Vagina (tissue), 2 donors: ENCODE data around the gene SLC39A2. TPM values are rescaled to one million over a fixed set of nuclear protein-coding genes. Genes with fewer than 3 reads are reported as not detected.

Experiments
- DNase-seq, 2 donors: peaks; one replicate each; pipeline ENCODE4 v3.0.0-alpha.2; 2017; ENCODE audit errors: extremely low spot score in 2 of 2
- H3K27ac ChIP-seq: fragments of 200-600 bp; sonication (generic); one replicate; pipeline ENCODE4 v1.5.1; 2019
- H3K27me3 ChIP-seq: fragments of 200-600 bp; sonication (generic); one replicate; pipeline ENCODE4 v1.5.1; 2019
- H3K36me3 ChIP-seq, 2 donors: fragments of 200-600 bp; sonication (generic); one replicate each; pipeline ENCODE4 v1.5.1; 2017 to 2019
- H3K4me1 ChIP-seq: fragments of 200-600 bp; sonication (generic); one replicate; pipeline ENCODE4 v1.5.1; 2019
- H3K4me3 ChIP-seq, 2 donors: fragments of 200-600 bp; sonication (generic); 1 replicate in 1 of 2; 2 replicates in 1 of 2; pipeline ENCODE4 v1.5.1; 2016 to 2019
- H3K9me3 ChIP-seq: fragments of 200-600 bp; sonication (generic); one replicate; pipeline ENCODE4 v1.5.1; 2019
- POLR2A ChIP-seq, 2 donors: fragments of 450-650 bp; IDR thresholded peaks; one replicate each; pipeline ENCODE4 v1.6.1; 2017; ENCODE audit warnings: antibody characterized with exemption in 2 of 2, mild to moderate bottlenecking in 2 of 2, moderate library complexity in 2 of 2
- POLR2AphosphoS5 ChIP-seq, 2 donors: sonication (generic); formaldehyde crosslinking; IDR thresholded peaks; one replicate each; pipeline ENCODE4 v1.9.0; 2017; ENCODE audit warnings: antibody characterized with exemption in 2 of 2, mild to moderate bottlenecking in 2 of 2, low read depth in 1 of 2; ENCODE audit not compliant: insufficient read depth in 1 of 2
- intact Hi-C: fragments of 100-400 bp; cut with DNase I; formaldehyde crosslinking; loops from one replicate; pipeline ENCODE4 v1.15.1; 2023
- total RNA-seq: library from RNA; depleted of rRNA; stranded (reverse); fragments of >200 nt; gene quantifications from one replicate; pipeline ENCODE4 v1.2.3, GENCODE V29; 2016
- TF ChIP-seq, protein P1 (sequence below), 3 experiments: fragments of 450-650 bp in 2 of 3; fragments of 200-600 bp in 1 of 3; sonication (generic) in 1 of 3; IDR thresholded peaks; one replicate each; pipeline ENCODE4 v1.5.1; 2017 to 2019; ENCODE audit warnings: antibody characterized with exemption in 3 of 3, mild to moderate bottlenecking in 2 of 3, moderate library complexity in 2 of 3

The SLC39A2 gene
- total RNA-seq, 1 donor from 2014 or later, result 5.4 TPM

GRCh38 chr14:20970647-20970982 lies 28.5 kb upstream of the SLC39A2 start:
- TF ChIP-seq POLR2AphosphoS5 (IDR thresholded peaks at IDR 0.05; ENCODE audit: insufficient read depth in 1 of 2, low read depth in 1 of 2) (no peak), POLR2A (IDR thresholded peaks at IDR 0.05) (no peak)
- TF ChIP-seq, protein P1, sequence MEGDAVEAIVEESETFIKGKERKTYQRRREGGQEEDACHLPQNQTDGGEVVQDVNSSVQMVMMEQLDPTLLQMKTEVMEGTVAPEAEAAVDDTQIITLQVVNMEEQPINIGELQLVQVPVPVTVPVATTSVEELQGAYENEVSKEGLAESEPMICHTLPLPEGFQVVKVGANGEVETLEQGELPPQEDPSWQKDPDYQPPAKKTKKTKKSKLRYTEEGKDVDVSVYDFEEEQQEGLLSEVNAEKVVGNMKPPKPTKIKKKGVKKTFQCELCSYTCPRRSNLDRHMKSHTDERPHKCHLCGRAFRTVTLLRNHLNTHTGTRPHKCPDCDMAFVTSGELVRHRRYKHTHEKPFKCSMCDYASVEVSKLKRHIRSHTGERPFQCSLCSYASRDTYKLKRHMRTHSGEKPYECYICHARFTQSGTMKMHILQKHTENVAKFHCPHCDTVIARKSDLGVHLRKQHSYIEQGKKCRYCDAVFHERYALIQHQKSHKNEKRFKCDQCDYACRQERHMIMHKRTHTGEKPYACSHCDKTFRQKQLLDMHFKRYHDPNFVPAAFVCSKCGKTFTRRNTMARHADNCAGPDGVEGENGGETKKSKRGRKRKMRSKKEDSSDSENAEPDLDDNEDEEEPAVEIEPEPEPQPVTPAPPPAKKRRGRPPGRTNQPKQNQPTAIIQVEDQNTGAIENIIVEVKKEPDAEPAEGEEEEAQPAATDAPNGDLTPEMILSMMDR (IDR thresholded peaks at IDR 0.05), result no peak
- H3K27ac ChIP-seq, result peak overlapping the region; percentile 91
- H3K27me3 ChIP-seq, result no peaks in the 10 kb centered on the region
- H3K9me3 ChIP-seq, result no peaks in the 10 kb centered on the region
- intact Hi-C loops, result loop anchor here (5.0 kb wide), 1 partner anchor 113 kb away; no protein-coding TSS in a partner anchor
- H3K36me3 ChIP-seq, result no peaks in the 10 kb centered on the region
- DNase-seq, result no peak
- peaks cover 4% of the 10 kb centered on the region for H3K4me1 ChIP-seq
- peak overlapping the region; percentile 63 to 67 for H3K4me3 ChIP-seq

DNA sequence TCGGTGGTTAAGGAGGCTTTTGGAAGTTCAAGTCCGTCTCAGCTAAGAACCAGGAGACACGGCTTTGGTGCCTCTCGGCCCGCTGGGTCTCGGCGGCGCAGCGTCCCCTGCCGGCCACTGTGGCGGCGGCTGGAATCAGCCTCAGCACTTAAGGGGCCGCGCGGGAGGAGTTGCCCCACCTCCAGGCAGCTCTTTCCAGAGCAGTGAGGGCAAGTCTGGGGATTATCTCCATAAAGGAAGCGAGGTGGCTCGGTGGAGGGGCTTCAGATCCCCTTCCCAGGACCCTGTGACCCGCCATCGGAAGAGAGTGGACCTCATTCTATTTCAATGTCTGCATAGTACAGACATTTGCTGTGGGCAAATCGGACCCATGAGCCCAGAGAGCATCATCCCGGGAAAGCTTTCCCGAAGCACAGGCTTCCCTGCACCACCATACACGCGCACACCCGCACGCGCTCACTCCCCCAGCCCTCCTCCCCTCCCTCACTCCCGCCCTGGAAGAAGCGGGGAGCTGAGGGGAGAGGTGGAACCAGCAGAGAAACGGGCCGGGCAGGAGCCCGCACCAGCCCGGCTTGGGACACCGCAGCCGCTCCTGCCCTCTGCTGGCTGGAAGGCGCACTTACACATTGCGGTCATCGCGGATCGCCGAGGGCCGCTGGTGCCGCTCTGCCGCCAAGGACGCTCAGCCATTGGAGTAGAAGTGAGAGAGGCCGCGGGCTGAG lies 27.9 kb upstream of the SLC39A2 start:
- Histone ChIP-seq H3K9me3 (no peaks in the 10 kb centered on the region), H3K27ac (peak overlapping the region; percentile 91), H3K27me3 (no peaks in the 10 kb centered on the region), H3K4me1 (peaks cover 4% of the 10 kb centered on the region), H3K36me3 (no peaks in the 10 kb centered on the region), H3K4me3 (peak overlapping the region; percentile 63 to 67)
- no peak for DNase-seq
- no peak for TF ChIP-seq POLR2A (IDR thresholded peaks at IDR 0.05)
- TF ChIP-seq, protein P1 (IDR thresholded peaks at IDR 0.05), result peak; percentile 80 to 93 (median 86)
- TF ChIP-seq POLR2AphosphoS5 (IDR thresholded peaks at IDR 0.05; ENCODE audit: insufficient read depth in 1 of 2, low read depth in 1 of 2), result peak; percentile 24 to 74
- intact Hi-C loops, result loop anchor here (5.0 kb wide), 1 partner anchor 114 kb away; no protein-coding TSS in a partner anchor

DNA sequence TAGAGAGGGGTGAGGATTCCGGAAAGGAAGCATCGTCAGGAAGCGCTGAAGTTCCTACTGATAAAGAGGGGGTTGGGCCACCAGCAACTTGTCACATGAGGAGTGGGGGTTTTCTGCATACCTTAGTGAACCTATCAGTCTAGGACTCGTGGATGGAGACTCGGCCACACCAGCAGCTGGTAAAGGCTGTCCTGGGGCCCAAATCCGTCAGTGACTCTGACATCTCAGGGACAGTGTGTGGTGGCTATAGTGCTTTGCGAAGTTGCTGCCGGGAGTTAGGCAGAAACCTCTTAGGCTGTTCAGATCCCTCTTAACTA lies 27.4 kb upstream of the SLC39A2 start:
- no peaks in the 10 kb centered on the region for H3K27me3 ChIP-seq
- intact Hi-C loops, result loop anchor here (5.0 kb wide), 1 partner anchor 114 kb away; no protein-coding TSS in a partner anchor
- no peak for DNase-seq
- TF ChIP-seq POLR2AphosphoS5 (IDR thresholded peaks at IDR 0.05; ENCODE audit: insufficient read depth in 1 of 2, low read depth in 1 of 2) (no peak), POLR2A (IDR thresholded peaks at IDR 0.05) (no peak)
- TF ChIP-seq, protein P1 (IDR thresholded peaks at IDR 0.05), result no peak
- peak overlapping the region; percentile 91 for H3K27ac ChIP-seq
- H3K36me3 ChIP-seq, result no peaks in the 10 kb centered on the region
- no peaks in the 10 kb centered on the region for H3K9me3 ChIP-seq
- H3K4me1 ChIP-seq, result peaks cover 4% of the 10 kb centered on the region
- peak overlapping the region; percentile 63 to 67 for H3K4me3 ChIP-seq

DNA sequence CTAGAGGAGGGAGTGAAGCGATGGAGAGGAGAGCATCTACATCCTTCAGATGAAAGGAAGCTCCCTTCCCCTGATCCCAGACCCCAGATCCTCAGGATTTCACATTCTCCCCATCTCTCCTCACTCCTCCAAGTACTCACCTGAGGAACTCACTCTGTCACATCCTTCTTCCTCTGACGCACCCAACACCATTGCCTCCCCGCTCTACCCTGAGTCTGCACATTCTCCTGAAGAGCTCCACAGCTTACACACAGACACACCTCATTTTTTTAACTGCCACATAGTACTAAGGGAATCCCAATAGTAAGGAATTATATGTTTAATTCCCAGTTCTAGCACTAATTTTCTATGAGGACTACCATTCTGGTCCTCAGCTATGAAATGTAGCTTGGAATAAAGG lies 25.6 kb upstream of the SLC39A2 start:
- Histone ChIP-seq H3K4me1 (peaks cover 4% of the 10 kb centered on the region), H3K9me3 (no peaks in the 10 kb centered on the region), H3K27ac (no peak overlapping the region), H3K4me3 (no peak overlapping the region), H3K27me3 (no peaks in the 10 kb centered on the region), H3K36me3 (no peaks in the 10 kb centered on the region)
- TF ChIP-seq, protein P1 (IDR thresholded peaks at IDR 0.05), result no peak
- TF ChIP-seq POLR2AphosphoS5 (IDR thresholded peaks at IDR 0.05; ENCODE audit: insufficient read depth in 1 of 2, low read depth in 1 of 2), result no peak
- TF ChIP-seq POLR2A (IDR thresholded peaks at IDR 0.05), result no peak
- intact Hi-C loops, result loop anchor here (5.0 kb wide), 1 partner anchor 116 kb away; no protein-coding TSS in a partner anchor
- DNase-seq, result no peak

DNA sequence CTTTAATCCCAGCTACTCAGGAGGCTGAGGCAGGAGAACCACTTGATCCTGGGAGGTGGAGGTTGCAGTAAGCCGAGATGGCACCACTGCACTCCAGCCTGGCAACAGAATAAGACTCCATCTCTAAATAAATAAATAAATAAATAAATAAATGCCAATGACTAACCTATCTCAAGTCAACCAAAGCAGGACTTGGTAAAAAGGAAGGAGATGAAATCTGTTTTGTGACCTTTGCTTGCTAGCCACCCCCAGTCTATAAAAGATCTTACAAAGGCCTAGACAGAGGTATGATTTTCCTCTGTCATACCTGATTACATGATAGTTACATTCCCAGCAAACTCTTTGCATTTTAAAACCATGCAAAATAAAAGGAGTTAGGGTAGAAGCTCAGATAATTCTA lies 22.8 kb upstream of the SLC39A2 start:
- TF ChIP-seq, protein P1 (IDR thresholded peaks at IDR 0.05), result no peak
- no peak for TF ChIP-seq POLR2A (IDR thresholded peaks at IDR 0.05)
- no peak for TF ChIP-seq POLR2AphosphoS5 (IDR thresholded peaks at IDR 0.05; ENCODE audit: insufficient read depth in 1 of 2, low read depth in 1 of 2)
- intact Hi-C loops, result no loop called here
- no peaks in the 10 kb centered on the region for H3K27me3 ChIP-seq

More for the DNA sequence above, 22.8 kb upstream of the SLC39A2 start:
- no peaks in the 10 kb centered on the region for H3K36me3 ChIP-seq
- peaks cover 4% of the 10 kb centered on the region for H3K4me1 ChIP-seq
- no peak overlapping the region for H3K4me3 ChIP-seq
- H3K9me3 ChIP-seq, result no peaks in the 10 kb centered on the region
- no peak overlapping the region for H3K27ac ChIP-seq
- DNase-seq, result no peak
